ENCODE data around the gene HCFC1R1. TPM values are rescaled to one million over a fixed set of nuclear protein-coding genes. Genes with fewer than 3 reads are reported as not detected.
A peak's percentile ranks its signal among the peaks of the same experiment; 100 is the strongest.
"Not testable (repeated sequence)": the region's sequence is repeated elsewhere in the genome, so short reads cannot be mapped to it uniquely, and the experiment has no call there.

Gene HCFC1R1
- 50.8 TPM for total RNA-seq

- no peaks in the 10 kb centered on the region for H3K27me3 ChIP-seq
- no peak for TF ChIP-seq CTCF (IDR thresholded peaks at IDR 0.05)
- H3K27ac ChIP-seq, result peak within 1 kb of the TSS; percentile 98 to 100
- no peaks in the 10 kb centered on the region for H3K9me3 ChIP-seq
- H3K4me3 ChIP-seq, result peak within 1 kb of the TSS; percentile 93 to 95
- peaks cover 9 to 30% of the 10 kb centered on the region in 2 donors for H3K4me1 ChIP-seq
- intact Hi-C loops (cut with DNase I), result loop anchor here (2.0 to 10.0 kb wide), 8 partner anchors 119 to 1412 kb away; partner anchors contain the start of genes BRICD5, CEMP1, CRAMP1 and IFT140
- peaks cover 18 to 20% of the 10 kb centered on the region in 2 donors for H3K36me3 ChIP-seq
- peak; percentile 91 to 99 for DNase-seq (ENCODE audit: low spot score in 2 of 2)
Measured at GRCh38 chr16:3023669-3024478, at the start of gene HCFC1R1, which contains the start of gene THOC6. TSS of gene HCFC1R1 (minus strand) at chr16:3023942. CDS start at chr16:3023941, 1 bp downstream. TSS of gene THOC6 (plus strand) at chr16:3024035. CDS start at chr16:3024327, 292 bp downstream.

- H3K36me3 ChIP-seq, result no peaks in the 10 kb centered on the region
- no peak for TF ChIP-seq CTCF (IDR thresholded peaks at IDR 0.05)
- intact Hi-C loops (cut with DNase I), result no loop called here
- H3K27ac ChIP-seq, result no peak overlapping the region
- H3K4me1 ChIP-seq, result no peaks in the 10 kb centered on the region
- H3K4me3 ChIP-seq, result no peak overlapping the region
- H3K9me3 ChIP-seq, result no peaks in the 10 kb centered on the region
- no peak for DNase-seq (ENCODE audit: low spot score in 2 of 2)
- no peaks in the 10 kb centered on the region for H3K27me3 ChIP-seq
Measured at GRCh38 chr16:3073448-3073847, 49.7 kb upstream of the HCFC1R1 start.

GRCh38 chr16:3072576-3073263 lies 49.0 kb upstream of the HCFC1R1 start:
- H3K9me3 ChIP-seq; intact Hi-C loops (cut with DNase I); H3K27ac ChIP-seq; DNase-seq (ENCODE audit: low spot score in 2 of 2); H3K4me1 ChIP-seq; H3K36me3 ChIP-seq; H3K4me3 ChIP-seq; H3K27me3 ChIP-seq: not testable (repeated sequence)

GRCh38 chr16:3072148-3072547 lies 48.4 kb upstream of the HCFC1R1 start:
- H3K4me3 ChIP-seq; H3K4me1 ChIP-seq; H3K27ac ChIP-seq; H3K36me3 ChIP-seq; intact Hi-C loops (cut with DNase I); H3K27me3 ChIP-seq; H3K9me3 ChIP-seq; DNase-seq (ENCODE audit: low spot score in 2 of 2): not testable (repeated sequence)

- Histone ChIP-seq H3K27me3 (no peaks in the 10 kb centered on the region), H3K27ac (no peak overlapping the region), H3K9me3 (no peaks in the 10 kb centered on the region), H3K36me3 (no peaks in the 10 kb centered on the region), H3K4me3 (no peak overlapping the region), H3K4me1 (no peaks in the 10 kb centered on the region)
- no peak for TF ChIP-seq CTCF (IDR thresholded peaks at IDR 0.05)
- intact Hi-C loops (cut with DNase I), result no loop called here
- DNase-seq (ENCODE audit: low spot score in 2 of 2), result no peak
Measured at GRCh38 chr16:3071655-3072054, 47.9 kb upstream of the HCFC1R1 start.

- Histone ChIP-seq H3K4me1 (no peaks in the 10 kb centered on the region), H3K36me3 (no peaks in the 10 kb centered on the region), H3K4me3 (no peak overlapping the region), H3K9me3 (no peaks in the 10 kb centered on the region), H3K27me3 (no peaks in the 10 kb centered on the region), H3K27ac (no peak overlapping the region)
- intact Hi-C loops (cut with DNase I), result no loop called here
- no peak for TF ChIP-seq CTCF (IDR thresholded peaks at IDR 0.05)
- no peak for DNase-seq (ENCODE audit: low spot score in 2 of 2)
Measured at GRCh38 chr16:3070608-3071111, 46.9 kb upstream of the HCFC1R1 start.

GRCh38 chr16:3069146-3069545 lies 45.4 kb upstream of the HCFC1R1 start:
- intact Hi-C loops (cut with DNase I); H3K4me3 ChIP-seq; H3K27me3 ChIP-seq; H3K36me3 ChIP-seq; H3K27ac ChIP-seq; DNase-seq (ENCODE audit: low spot score in 2 of 2); H3K4me1 ChIP-seq; H3K9me3 ChIP-seq: not testable (repeated sequence)

Data from ascending aorta (tissue), 2 donors.